Brain microvascular endothelial cell (primary cell): Measurements from ENCODE around the gene S100B.

Source experiments
- DNase-seq: peaks from one replicate; pipeline ENCODE4 v3.0.0-alpha.2; 2020
- H3K27ac ChIP-seq: fragments of 250-450 bp; sonication (Bioruptor Pico); 2 replicates; pipeline ENCODE4 v1.5.1; 2020; ENCODE audit warnings: mild to moderate bottlenecking, moderate library complexity
- H3K27me3 ChIP-seq: fragments of 250-450 bp; sonication (Bioruptor Pico); replicated peaks from 2 replicates; pipeline ENCODE4 v1.5.1; 2020; ENCODE audit warnings: mild to moderate bottlenecking
- H3K36me3 ChIP-seq: fragments of 250-450 bp; sonication (Bioruptor Pico); replicated peaks from 2 replicates; pipeline ENCODE4 v1.5.1; 2020; ENCODE audit warnings: mild to moderate bottlenecking
- H3K4me3 ChIP-seq: 2 replicates; pipeline ENCODE4 v1.5.1; 2011; ENCODE audit warnings: low read depth, mild to moderate bottlenecking, control low read depth, low read length, moderate library complexity
- in situ Hi-C: cut with HindIII; loops from 2 replicates; pipeline ENCODE4 v1.10.0; 2017; ENCODE audit warnings: low sequenced_read_pairs, low pct_ligation_motif_present
- TF ChIP-seq, protein P1 (sequence below): IDR thresholded peaks from 2 replicates; pipeline ENCODE4 v1.5.1; 2011; ENCODE audit warnings: low read depth, mild to moderate bottlenecking, moderate library complexity, low read length, control low read depth, inconsistent platforms; ENCODE audit errors: missing control alignments

The S100B gene

DNA sequence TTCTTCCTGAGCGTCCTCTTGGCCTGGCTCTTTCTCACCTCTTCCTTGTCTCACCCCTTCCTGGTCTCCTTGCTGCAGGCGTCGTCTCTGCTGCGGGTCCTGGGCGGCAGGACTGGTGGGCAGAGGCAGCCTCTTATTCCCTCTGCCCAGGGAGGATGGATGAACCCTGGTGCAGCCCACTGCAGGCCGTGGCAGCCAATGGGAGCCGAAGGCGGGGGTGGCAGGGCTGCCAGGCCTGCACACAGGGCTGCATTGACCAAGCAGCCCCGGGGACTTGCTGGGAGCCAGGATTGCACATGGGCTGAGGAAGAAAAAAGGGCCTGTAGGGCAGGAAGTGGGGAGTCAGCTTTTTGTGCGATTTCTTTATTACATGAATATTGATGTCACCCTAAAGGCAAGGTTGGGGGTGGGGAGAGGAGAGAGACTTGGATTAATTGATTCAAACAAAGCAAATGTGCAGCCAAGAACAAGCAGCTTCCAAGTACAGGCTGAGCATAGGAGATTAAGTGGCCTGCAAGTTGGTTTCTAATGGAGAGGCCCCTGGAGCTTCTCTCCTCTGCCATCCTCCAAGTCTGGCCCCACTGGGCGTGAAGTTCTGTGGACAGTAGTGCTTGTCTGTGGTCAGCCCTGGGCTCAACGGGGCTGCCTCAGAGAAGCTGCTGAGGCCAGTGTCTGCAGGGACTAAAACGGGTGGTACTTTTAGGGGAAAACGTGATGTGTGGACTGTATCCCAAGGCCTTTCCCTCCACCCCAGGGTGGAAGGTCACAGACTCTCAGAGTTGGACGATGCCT lies at the start of gene S100B:
Gene S100B, minus strand, starts transcription at position 108 of the 792 bp plus-strand sequence. CDS start 2,667 bp downstream, outside the sequence.
- no peak within 1 kb of the TSS for H3K27ac ChIP-seq
- in situ Hi-C loops: no loop called here
- H3K27me3 ChIP-seq: no peaks in the 10 kb centered on the region
- no peak within 1 kb of the TSS for H3K4me3 ChIP-seq
- H3K36me3 ChIP-seq: no peaks in the 10 kb centered on the region
- TF ChIP-seq, protein P1, sequence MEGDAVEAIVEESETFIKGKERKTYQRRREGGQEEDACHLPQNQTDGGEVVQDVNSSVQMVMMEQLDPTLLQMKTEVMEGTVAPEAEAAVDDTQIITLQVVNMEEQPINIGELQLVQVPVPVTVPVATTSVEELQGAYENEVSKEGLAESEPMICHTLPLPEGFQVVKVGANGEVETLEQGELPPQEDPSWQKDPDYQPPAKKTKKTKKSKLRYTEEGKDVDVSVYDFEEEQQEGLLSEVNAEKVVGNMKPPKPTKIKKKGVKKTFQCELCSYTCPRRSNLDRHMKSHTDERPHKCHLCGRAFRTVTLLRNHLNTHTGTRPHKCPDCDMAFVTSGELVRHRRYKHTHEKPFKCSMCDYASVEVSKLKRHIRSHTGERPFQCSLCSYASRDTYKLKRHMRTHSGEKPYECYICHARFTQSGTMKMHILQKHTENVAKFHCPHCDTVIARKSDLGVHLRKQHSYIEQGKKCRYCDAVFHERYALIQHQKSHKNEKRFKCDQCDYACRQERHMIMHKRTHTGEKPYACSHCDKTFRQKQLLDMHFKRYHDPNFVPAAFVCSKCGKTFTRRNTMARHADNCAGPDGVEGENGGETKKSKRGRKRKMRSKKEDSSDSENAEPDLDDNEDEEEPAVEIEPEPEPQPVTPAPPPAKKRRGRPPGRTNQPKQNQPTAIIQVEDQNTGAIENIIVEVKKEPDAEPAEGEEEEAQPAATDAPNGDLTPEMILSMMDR: no peak
- no peak for DNase-seq

DNA sequence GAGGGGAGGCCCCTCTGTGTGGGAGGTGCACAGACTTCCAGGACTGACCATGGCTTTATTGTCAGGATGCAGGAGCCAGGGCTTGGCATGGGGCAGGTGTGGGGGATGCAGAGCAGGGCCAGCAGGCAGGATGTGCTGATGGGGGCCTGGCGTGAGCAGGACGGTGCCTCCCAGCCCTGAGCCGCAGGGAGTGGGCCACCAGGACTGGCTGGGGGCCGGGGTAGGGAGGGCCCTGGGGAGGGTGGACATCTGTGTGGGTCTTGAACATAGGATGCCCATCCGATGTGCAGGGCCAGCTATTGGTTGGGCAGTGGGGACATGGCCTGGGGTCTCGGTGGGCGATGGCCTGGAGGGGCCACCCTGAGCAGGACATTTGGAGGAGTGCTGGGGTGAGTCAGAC lies 46.2 kb upstream of the S100B start:
- Histone ChIP-seq H3K36me3 (peaks cover 80% of the 10 kb centered on the region), H3K27ac (no peak overlapping the region), H3K27me3 (no peaks in the 10 kb centered on the region), H3K4me3 (no peak overlapping the region)
- TF ChIP-seq, protein P1: no peak
- DNase-seq: no peak
- in situ Hi-C loops: no loop called here

DNA sequence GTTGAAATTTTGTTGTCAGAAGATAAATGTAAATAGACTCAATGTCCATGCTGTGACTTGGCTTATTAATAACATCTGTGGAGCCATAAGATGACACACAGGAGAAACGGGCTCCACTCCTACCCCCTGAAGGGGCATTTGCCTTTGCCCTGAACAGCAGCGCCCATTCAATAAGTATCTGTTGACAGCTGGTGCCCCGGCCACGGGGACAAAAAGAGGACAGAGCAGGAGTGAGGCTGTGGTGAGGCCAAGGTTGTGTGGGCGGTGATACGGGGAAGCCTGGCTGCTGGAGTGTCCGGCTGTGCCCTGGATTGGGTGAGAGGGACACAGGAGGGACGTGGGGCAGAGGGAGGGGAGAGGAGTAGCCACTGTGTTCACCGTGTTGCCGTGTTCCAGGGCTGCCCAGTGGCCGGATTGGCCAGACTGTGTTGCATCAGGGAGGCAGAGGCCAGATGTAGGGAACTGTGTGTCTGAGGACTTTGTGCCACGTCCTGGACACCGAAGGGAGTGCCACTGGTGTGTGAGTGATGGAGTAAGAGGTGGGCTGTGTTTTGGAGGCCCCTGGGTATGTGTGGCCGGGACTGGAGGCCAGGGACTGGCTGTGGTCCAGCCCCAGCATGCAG lies 45.7 kb upstream of the S100B start:
- no peak for DNase-seq
- peaks cover 81% of the 10 kb centered on the region for H3K36me3 ChIP-seq
- no peaks in the 10 kb centered on the region for H3K27me3 ChIP-seq

DNA sequence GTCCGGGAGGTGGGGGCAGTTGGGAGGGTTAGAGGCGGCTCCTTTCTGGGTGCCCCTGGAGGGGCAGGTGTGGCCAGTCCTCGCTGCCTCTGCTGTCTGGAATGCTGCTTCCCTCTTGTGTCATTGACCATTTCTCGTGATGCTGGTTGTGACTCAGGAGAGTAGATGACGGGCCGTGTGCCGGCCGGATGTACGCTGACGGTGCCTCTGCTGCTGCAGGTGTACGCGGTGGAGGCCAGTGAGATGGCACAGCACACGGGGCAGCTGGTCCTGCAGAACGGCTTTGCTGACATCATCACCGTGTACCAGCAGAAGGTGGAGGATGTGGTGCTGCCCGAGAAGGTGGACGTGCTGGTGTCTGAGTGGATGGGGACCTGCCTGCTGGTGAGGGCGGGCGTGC lies 44.5 kb upstream of the S100B start:
- in situ Hi-C loops: no loop called here
- TF ChIP-seq, protein P1: no peak
- H3K27ac ChIP-seq: no peak overlapping the region
- H3K36me3 ChIP-seq: peaks cover 78% of the 10 kb centered on the region
- no peaks in the 10 kb centered on the region for H3K27me3 ChIP-seq
- H3K4me3 ChIP-seq: no peak overlapping the region
- DNase-seq: no peak

More for the DNA sequence above, 45.7 kb upstream of the S100B start:
- Histone ChIP-seq H3K27ac (no peak overlapping the region), H3K4me3 (no peak overlapping the region)
- TF ChIP-seq, protein P1: no peak
- in situ Hi-C loops: no loop called here

DNA sequence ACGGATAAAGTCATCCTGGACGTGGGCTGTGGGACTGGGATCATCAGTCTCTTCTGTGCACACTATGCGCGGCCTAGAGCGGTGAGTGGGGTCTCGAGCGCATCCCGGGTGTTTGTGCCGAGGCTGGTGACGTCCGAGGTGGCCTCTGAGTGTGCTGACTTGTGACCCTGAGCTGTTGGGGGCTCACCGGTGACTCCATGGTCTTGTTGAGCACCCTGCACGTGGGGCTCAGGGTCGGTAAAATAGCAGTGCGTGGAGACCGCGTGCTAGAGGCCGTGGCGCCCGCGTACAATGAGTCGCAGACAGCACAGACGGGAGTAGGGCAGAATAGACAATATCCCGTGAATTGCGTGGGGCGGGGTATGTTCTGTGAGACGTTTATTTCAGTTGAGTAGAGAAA lies 43.7 kb upstream of the S100B start:
- Histone ChIP-seq H3K4me3 (no peak overlapping the region), H3K27ac (no peak overlapping the region), H3K27me3 (no peaks in the 10 kb centered on the region), H3K36me3 (peaks cover 78% of the 10 kb centered on the region)
- DNase-seq: no peak
- TF ChIP-seq, protein P1: no peak
- in situ Hi-C loops: no loop called here
